Measurements from ENCODE around the gene RABL6.
"Not testable (repeated sequence)": the region's sequence is repeated elsewhere in the genome, so short reads cannot be mapped to it uniquely, and the experiment has no call there.

Gene RABL6

GRCh38 chr9:136860933-136861873 is 53.5 kb downstream of the RABL6 start:
- intact Hi-C loops (cut with DNase I), result no loop called here
- DNase-seq, result peak in 1 of 10 donors; percentile 77

- DNase-seq, result peak in 2 of 10 donors; percentile 65 to 69
- intact Hi-C loops (cut with DNase I), result no loop called here
Measured at GRCh38 chr9:136861874-136862457, 54.2 kb downstream of the RABL6 start.

- peak in 2 of 10 donors; percentile 79 for DNase-seq
Measured at GRCh38 chr9:136862849-136863622, 55.3 kb downstream of the RABL6 start.

GRCh38 chr9:136863623-136864273 is 56.0 kb downstream of the RABL6 start:
- intact Hi-C loops (cut with DNase I), result no loop called here
- DNase-seq, result peak in 1 of 10 donors; percentile 57

More at GRCh38 chr9:136862849-136863622, 55.3 kb downstream of the RABL6 start:
- intact Hi-C loops (cut with DNase I), result no loop called here

- no peak for DNase-seq
- intact Hi-C loops (cut with DNase I), result no loop called here
Measured at GRCh38 chr9:136865041-136865767, 57.5 kb downstream of the RABL6 start.

GRCh38 chr9:136865768-136866103 is 58.0 kb downstream of the RABL6 start:
- intact Hi-C loops (cut with DNase I), result no loop called here
- DNase-seq, result no peak

GRCh38 chr9:136866898-136867421 is 59.2 kb downstream of the RABL6 start:
- DNase-seq; intact Hi-C loops (cut with DNase I): not testable (repeated sequence)

GRCh38 chr9:136867480-136867879 is 59.7 kb downstream of the RABL6 start:
- DNase-seq, result peak in 2 of 10 donors; percentile 56 to 58
- intact Hi-C loops (cut with DNase I), result no loop called here

GRCh38 chr9:136867917-136868316 is 60.2 kb downstream of the RABL6 start:
- intact Hi-C loops (cut with DNase I), result no loop called here
- no peak for DNase-seq

GRCh38 chr9:136868644-136869043 is 60.9 kb downstream of the RABL6 start:
- intact Hi-C loops (cut with DNase I), result no loop called here
- peak in 2 of 10 donors; percentile 46 to 55 for DNase-seq

GRCh38 chr9:136869611-136870010 is 61.9 kb downstream of the RABL6 start:
- DNase-seq; intact Hi-C loops (cut with DNase I): not testable (repeated sequence)

- intact Hi-C loops (cut with DNase I), result no loop called here
Measured at GRCh38 chr9:136875155-136875554, 67.4 kb downstream of the RABL6 start.

GRCh38 chr9:136876476-136876875 is 68.7 kb downstream of the RABL6 start:
- intact Hi-C loops (cut with DNase I), result no loop called here
- DNase-seq, result no peak

More at GRCh38 chr9:136875155-136875554, 67.4 kb downstream of the RABL6 start:
- DNase-seq, result no peak

GRCh38 chr9:136880651-136881050 is 72.9 kb downstream of the RABL6 start:
- intact Hi-C loops (cut with DNase I), result no loop called here

GRCh38 chr9:136881691-136882108 is 74.0 kb downstream of the RABL6 start:
- DNase-seq, result no peak
- intact Hi-C loops (cut with DNase I), result no loop called here

More at GRCh38 chr9:136880651-136881050, 72.9 kb downstream of the RABL6 start:
- DNase-seq, result no peak

- intact Hi-C loops (cut with DNase I), result no loop called here
- no peak for DNase-seq
Measured at GRCh38 chr9:136882109-136882946, 74.6 kb downstream of the RABL6 start.

- DNase-seq; intact Hi-C loops (cut with DNase I): not testable (repeated sequence)
Measured at GRCh38 chr9:136882947-136883283, 75.2 kb downstream of the RABL6 start.

- intact Hi-C loops (cut with DNase I), result not testable (repeated sequence)
Measured at GRCh38 chr9:136883670-136884069, 75.9 kb downstream of the RABL6 start.

More at GRCh38 chr9:136883670-136884069, 75.9 kb downstream of the RABL6 start:
- DNase-seq, result not testable (repeated sequence)
